Spleen (tissue), 11 donors: ENCODE results near the gene SRGAP3. TPM values are rescaled to one million over a fixed set of nuclear protein-coding genes. Genes with fewer than 3 reads are reported as not detected.

ENCODE experiments used
- DNase-seq: peaks from one replicate; pipeline ENCODE4 v3.0.0-alpha.2; 2020
- H3K27ac ChIP-seq, 8 donors: fragments of 200-600 bp; sonication (generic) in 7 of 8; 1 replicate in 4 of 8; 2 replicates in 4 of 8; pipeline versions ENCODE4 v1.5.0 to v1.8.0; 2016 to 2021; ENCODE audit warnings: inconsistent platforms in 4 of 8, mild to moderate bottlenecking in 4 of 8, moderate library complexity in 1 of 8
- H3K27me3 ChIP-seq, 7 donors: fragments of 200-600 bp; sonication (generic) in 6 of 7; replicated peaks in 1 of 7; 1 replicate in 4 of 7; 2 replicates in 3 of 7; pipeline versions ENCODE4 v1.5.0 to v1.8.0; 2016 to 2021; ENCODE audit warnings: inconsistent platforms in 3 of 7, mild to moderate bottlenecking in 1 of 7
- H3K36me3 ChIP-seq, 6 donors: fragments of 200-600 bp; sonication (generic) in 5 of 6; 1 replicate in 4 of 6; 2 replicates in 2 of 6; pipeline versions ENCODE4 v1.5.0 to v1.8.0; 2016 to 2021; ENCODE audit warnings: inconsistent platforms in 2 of 6
- H3K4me1 ChIP-seq, 6 donors: fragments of 200-600 bp; sonication (generic) in 5 of 6; 1 replicate in 3 of 6; 2 replicates in 3 of 6; pipeline versions ENCODE4 v1.5.0 to v1.8.0; 2016 to 2021; ENCODE audit warnings: inconsistent platforms in 3 of 6
- H3K4me3 ChIP-seq, 8 donors: fragments of 200-600 bp; sonication (generic) in 7 of 8; 1 replicate in 4 of 8; 2 replicates in 4 of 8; pipeline versions ENCODE4 v1.5.0 to v1.8.0; 2016 to 2021; ENCODE audit warnings: inconsistent platforms in 4 of 8, mild to moderate bottlenecking in 4 of 8, moderate library complexity in 2 of 8
- H3K9me3 ChIP-seq, 8 donors: fragments of 200-600 bp; sonication (generic) in 7 of 8; 1 replicate in 4 of 8; 2 replicates in 4 of 8; pipeline versions ENCODE4 v1.5.0 to v1.8.0; 2016 to 2021; ENCODE audit warnings: inconsistent platforms in 4 of 8
- POLR2A ChIP-seq, 3 donors: fragments of 450-650 bp; IDR thresholded peaks; one replicate each; pipeline ENCODE4 v1.5.1; 2017; ENCODE audit warnings: antibody characterized with exemption in 3 of 3, mild to moderate bottlenecking in 1 of 3
- POLR2AphosphoS5 ChIP-seq, 3 donors: sonication (generic); formaldehyde crosslinking; IDR thresholded peaks; one replicate each; pipeline ENCODE4 v1.5.1; 2017; ENCODE audit warnings: antibody characterized with exemption in 3 of 3
- WGBS, 5 donors: extraction: QIAGEN DNeasy Blood & Tissue Kit in 3 of 5; methylation state at CpG; one replicate each; pipeline versions ENCODE4 v1.1.5 to v1.1.7; 2013 to 2018; 5-methylcytosine and 5-hydroxymethylcytosine counted together
- intact Hi-C: fragments of 100-400 bp; cut with DNase I; formaldehyde crosslinking; loops from one replicate; pipeline ENCODE4 v1.15.0; 2023; ENCODE audit warnings: low total_unique reads
- polyA plus RNA-seq, 3 donors: library from polyadenylated mRNA; stranded (reverse); fragments of 200-250 nt; gene quantifications; one replicate each; pipeline ENCODE4 v1.2.1, GENCODE V29; 2013
- total RNA-seq, 7 donors: library from RNA; depleted of rRNA in 3 of 7; stranded (reverse); fragments of >200 nt in 3 of 7; fragmentation: NEBNext Ultra II Directional in 4 of 7; extraction: Animal tissue kit (Norgen Biotek cat#: 25700) in 4 of 7; gene quantifications; one replicate each; pipeline versions ENCODE4 v1.1.0 to v1.2.1, GENCODE V29; 2016 to 2021
- TF ChIP-seq, protein P1 (sequence below), 11 experiments: fragments of 200-600 bp in 7 of 11; fragments of 450-650 bp in 4 of 11; sonication (generic) in 4 of 11; IDR thresholded peaks in 8 of 11; conservative IDR thresholded peaks in 3 of 11; 1 replicate in 7 of 11; 2 replicates in 4 of 11; pipeline versions ENCODE4 v1.4.0 to v1.8.0; 2016 to 2021; ENCODE audit warnings: antibody characterized with exemption in 11 of 11, inconsistent platforms in 4 of 11, mild to moderate bottlenecking in 1 of 11
- donor health status: healthy with polysubstance abuse.
- donor health status: DM: no; HTN: no; CAD: no; lungs with moderate emphysema.
- donor health status: DM: no; HTN: no; CAD: no.
- donor health status: Bipolar disorder and iron deficiency.
- donor health status: healthy.
- donor health status: DM: no; HTN: no; CAD: no.
- donor health status: DM: yes; HTN: yes; CAD: no.

The SRGAP3 gene
- total and polyA plus RNA-seq, 10 donors = 0.54 to 10.3 (median 6.4) TPM

DNA sequence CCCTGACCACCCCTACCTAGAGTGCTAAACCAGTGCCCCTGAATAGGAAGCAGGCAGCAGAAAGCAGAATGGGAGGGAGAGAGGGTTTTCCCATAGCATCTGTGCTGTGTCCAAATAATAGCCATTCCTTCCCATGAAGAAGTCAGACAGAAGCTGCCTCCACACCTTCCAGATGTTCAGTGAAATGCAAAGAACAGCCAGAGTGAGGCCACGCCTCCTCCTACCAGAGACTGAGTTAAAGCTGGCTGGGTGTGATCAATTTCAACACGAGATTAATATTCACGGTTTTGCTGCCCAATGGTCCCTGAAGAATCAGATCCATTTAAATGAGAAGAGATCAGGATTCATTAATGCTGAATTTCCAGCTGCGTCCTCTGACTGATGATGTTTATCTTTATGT, 111.8 kb downstream of the SRGAP3 start:
- Histone ChIP-seq H3K27me3 (peaks cover 0 to 33% (median 11%) of the 10 kb centered on the region in 7 donors), H3K27ac (no peak overlapping the region), H3K4me1 (peaks cover 0 to 12% (median 5%) of the 10 kb centered on the region in 6 donors), H3K4me3 (no peak overlapping the region), H3K36me3 (no peaks in the 10 kb centered on the region), H3K9me3 (peaks cover 0 to 6% (median 0%) of the 10 kb centered on the region in 8 donors)
- 68 to 81% (median 76%) methylated on average over 4 of the region's 4 CpGs for WGBS, 5 donors
- intact Hi-C loops = no loop called here
- TF ChIP-seq POLR2A (IDR thresholded peaks at IDR 0.05) (no peak), POLR2AphosphoS5 (IDR thresholded peaks at IDR 0.05) (no peak)
- TF ChIP-seq, protein P1, sequence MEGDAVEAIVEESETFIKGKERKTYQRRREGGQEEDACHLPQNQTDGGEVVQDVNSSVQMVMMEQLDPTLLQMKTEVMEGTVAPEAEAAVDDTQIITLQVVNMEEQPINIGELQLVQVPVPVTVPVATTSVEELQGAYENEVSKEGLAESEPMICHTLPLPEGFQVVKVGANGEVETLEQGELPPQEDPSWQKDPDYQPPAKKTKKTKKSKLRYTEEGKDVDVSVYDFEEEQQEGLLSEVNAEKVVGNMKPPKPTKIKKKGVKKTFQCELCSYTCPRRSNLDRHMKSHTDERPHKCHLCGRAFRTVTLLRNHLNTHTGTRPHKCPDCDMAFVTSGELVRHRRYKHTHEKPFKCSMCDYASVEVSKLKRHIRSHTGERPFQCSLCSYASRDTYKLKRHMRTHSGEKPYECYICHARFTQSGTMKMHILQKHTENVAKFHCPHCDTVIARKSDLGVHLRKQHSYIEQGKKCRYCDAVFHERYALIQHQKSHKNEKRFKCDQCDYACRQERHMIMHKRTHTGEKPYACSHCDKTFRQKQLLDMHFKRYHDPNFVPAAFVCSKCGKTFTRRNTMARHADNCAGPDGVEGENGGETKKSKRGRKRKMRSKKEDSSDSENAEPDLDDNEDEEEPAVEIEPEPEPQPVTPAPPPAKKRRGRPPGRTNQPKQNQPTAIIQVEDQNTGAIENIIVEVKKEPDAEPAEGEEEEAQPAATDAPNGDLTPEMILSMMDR (IDR thresholded peaks at IDR 0.05 in 8 of 11, conservative IDR thresholded peaks at IDR 0.05 in 3 of 11) = no peak
- no peak for DNase-seq

DNA sequence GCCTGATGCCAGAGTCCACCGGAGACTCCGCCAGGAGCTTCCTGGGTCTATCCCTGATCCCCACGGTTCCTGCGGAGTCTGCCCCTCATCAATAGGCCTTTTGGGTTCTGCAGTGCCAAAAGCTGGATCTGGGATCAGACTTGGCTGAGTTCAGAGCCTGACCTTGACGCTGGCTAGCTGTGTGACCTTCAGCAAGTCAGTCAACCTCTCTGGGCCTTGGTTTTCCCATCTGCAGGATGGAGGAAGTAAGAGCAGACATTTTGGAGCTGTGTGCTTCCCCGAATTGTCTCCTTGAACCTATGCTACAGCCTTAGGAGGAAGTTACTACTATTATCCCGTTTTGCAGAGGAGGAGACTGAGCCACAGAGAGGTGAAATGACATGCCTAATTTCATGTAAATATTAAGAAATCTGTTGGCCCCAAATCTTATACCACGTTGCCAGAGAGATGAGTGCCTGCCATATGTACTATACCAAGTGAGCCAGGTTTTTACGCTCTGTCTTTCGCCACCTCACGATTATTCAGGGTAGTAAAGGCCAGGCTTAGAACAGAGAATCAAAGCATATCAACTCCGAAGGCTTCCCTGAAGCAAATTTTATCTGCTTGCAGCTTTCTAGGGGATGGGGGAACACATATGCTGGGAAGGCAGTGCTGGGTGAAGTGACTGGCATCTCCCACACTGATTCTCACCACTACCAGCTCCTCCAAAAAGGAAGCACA, 112.5 kb downstream of the SRGAP3 start:
- 82 to 90% (median 84%) methylated on average over 10 to 12 of the region's 12 CpGs for WGBS, 5 donors
- H3K4me3 ChIP-seq = peak overlapping the region in 2 of 8 donors; percentile 31 to 59
- intact Hi-C loops = no loop called here

DNA sequence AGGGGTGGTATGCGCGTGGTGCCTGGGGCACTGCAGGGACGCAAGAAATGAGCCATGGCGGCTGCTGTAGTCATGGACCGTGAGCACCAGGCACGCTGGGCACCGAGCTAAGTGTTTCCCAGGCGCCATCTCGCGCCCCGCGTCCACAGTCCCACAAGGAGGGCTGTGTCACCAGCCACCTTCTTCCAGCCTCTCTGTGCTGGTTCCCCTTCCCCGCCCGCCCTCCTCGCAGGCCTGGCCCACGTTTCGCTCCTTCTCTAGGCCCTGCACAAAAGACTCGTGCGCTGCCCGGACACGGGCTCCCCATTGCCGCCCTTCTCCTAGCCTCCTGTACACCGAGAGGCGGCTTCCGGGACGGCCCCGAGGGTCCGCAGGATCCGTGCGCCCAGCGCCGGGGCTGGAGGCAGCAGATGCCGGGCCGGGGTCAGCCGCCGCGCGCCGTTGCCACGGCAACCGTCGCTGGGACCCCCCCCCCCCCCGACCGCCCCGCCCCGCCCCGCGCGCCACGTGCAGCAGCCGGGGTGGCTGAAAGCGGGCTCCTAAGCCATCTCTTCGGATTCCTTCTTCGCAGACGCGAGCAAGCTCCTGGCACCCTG, 113.4 kb downstream of the SRGAP3 start:
- peaks cover 0 to 12% (median 5%) of the 10 kb centered on the region in 6 donors for H3K4me1 ChIP-seq
- no peak for DNase-seq
- peak overlapping the region in 6 of 8 donors; percentile 5 to 59 (median 23) for H3K4me3 ChIP-seq
- no peak for TF ChIP-seq POLR2A (IDR thresholded peaks at IDR 0.05)
- no peak for TF ChIP-seq POLR2AphosphoS5 (IDR thresholded peaks at IDR 0.05)
- TF ChIP-seq, protein P1 (IDR thresholded peaks at IDR 0.05 in 8 of 11, conservative IDR thresholded peaks at IDR 0.05 in 3 of 11) = no peak
- 13 to 27% (median 14%) methylated on average over 33 to 56 of the region's 56 CpGs for WGBS, 5 donors
- intact Hi-C loops = no loop called here
- H3K27me3 ChIP-seq = peaks cover 0 to 33% (median 11%) of the 10 kb centered on the region in 7 donors
- no peaks in the 10 kb centered on the region for H3K36me3 ChIP-seq
- H3K9me3 ChIP-seq = peaks cover 0 to 6% (median 0%) of the 10 kb centered on the region in 8 donors
- H3K27ac ChIP-seq = no peak overlapping the region

More for the DNA sequence above, 112.5 kb downstream of the SRGAP3 start:
- TF ChIP-seq, protein P1 (IDR thresholded peaks at IDR 0.05 in 8 of 11, conservative IDR thresholded peaks at IDR 0.05 in 3 of 11) = no peak
- Histone ChIP-seq H3K27me3 (peaks cover 0 to 33% (median 11%) of the 10 kb centered on the region in 7 donors), H3K4me1 (peaks cover 0 to 12% (median 5%) of the 10 kb centered on the region in 6 donors), H3K27ac (no peak overlapping the region), H3K9me3 (peaks cover 0 to 6% (median 0%) of the 10 kb centered on the region in 8 donors), H3K36me3 (no peaks in the 10 kb centered on the region)
- no peak for DNase-seq

DNA sequence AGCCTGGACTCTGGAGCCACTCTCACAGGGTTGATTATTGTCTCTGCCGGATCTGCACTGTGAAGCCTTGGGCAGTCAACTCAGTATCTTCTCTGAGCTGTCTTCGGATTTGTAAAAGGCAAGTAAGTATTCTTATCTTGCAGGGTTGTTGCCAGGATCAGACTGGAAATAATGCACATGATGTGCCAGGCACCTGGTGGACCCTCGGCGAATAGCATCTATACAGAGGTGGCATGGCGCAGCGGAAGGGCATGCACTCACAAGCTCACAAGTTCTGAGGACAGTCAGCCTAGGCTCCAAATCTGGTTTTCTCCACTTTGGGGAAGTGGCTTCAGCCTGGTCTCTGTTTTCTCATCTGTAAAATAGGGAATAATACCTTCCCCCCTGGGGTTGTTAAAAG, 113.9 kb downstream of the SRGAP3 start:
- DNase-seq = no peak
- Histone ChIP-seq H3K36me3 (no peaks in the 10 kb centered on the region), H3K4me3 (peak overlapping the region in 2 of 8 donors; percentile 13 to 59), H3K27me3 (peaks cover 0 to 33% (median 11%) of the 10 kb centered on the region in 7 donors), H3K4me1 (peaks cover 0 to 14% (median 5%) of the 10 kb centered on the region in 6 donors), H3K9me3 (peaks cover 0 to 6% (median 0%) of the 10 kb centered on the region in 8 donors), H3K27ac (no peak overlapping the region)
- WGBS, 5 donors = 89 to 100% (median 93%) methylated on average over 3 to 6 of the region's 6 CpGs
- intact Hi-C loops = no loop called here
- TF ChIP-seq POLR2AphosphoS5 (IDR thresholded peaks at IDR 0.05) (no peak), POLR2A (IDR thresholded peaks at IDR 0.05) (no peak)
- TF ChIP-seq, protein P1 (IDR thresholded peaks at IDR 0.05 in 8 of 11, conservative IDR thresholded peaks at IDR 0.05 in 3 of 11) = no peak
